ENCODE data around the gene ATG7.

GRCh38 chr3:11587766-11588165, 315.6 kb downstream of the ATG7 start:
- TF ChIP-seq POLR2A (IDR thresholded peaks at IDR 0.05; ENCODE audit: low read depth, low read length) (no peak), TAF1 (IDR thresholded peaks at IDR 0.05; ENCODE audit: borderline replicate concordance, low read depth, low read length) (no peak), POLR2AphosphoS5 (IDR thresholded peaks at IDR 0.05; ENCODE audit: low read depth, low read length) (no peak)

Data from GM12892 (cell line).